NCI-H446 treated with DMSO at 0.1 percent for 48 hours (cell line): ENCODE data around the gene TBC1D13.
"Not testable (repeated sequence)": the region's sequence is repeated elsewhere in the genome, so short reads cannot be mapped to it uniquely, and the experiment has no call there.

Experiments
- DNase-seq: peaks from one replicate; lab custom pipeline; 2025; lab: John Stamatoyannopoulos, UW

The TBC1D13 gene

GRCh38 chr9:128785427-128785826, 1.6 kb upstream of the TBC1D13 start:
- DNase-seq: no peak

GRCh38 chr9:128787659-128788058, 606 bp downstream of the TBC1D13 start:
- DNase-seq: no peak

- DNase-seq: no peak
Measured at GRCh38 chr9:128788445-128788844, 1.4 kb downstream of the TBC1D13 start.

GRCh38 chr9:128790536-128790935, 3.5 kb downstream of the TBC1D13 start:
- DNase-seq: no peak

DNA sequence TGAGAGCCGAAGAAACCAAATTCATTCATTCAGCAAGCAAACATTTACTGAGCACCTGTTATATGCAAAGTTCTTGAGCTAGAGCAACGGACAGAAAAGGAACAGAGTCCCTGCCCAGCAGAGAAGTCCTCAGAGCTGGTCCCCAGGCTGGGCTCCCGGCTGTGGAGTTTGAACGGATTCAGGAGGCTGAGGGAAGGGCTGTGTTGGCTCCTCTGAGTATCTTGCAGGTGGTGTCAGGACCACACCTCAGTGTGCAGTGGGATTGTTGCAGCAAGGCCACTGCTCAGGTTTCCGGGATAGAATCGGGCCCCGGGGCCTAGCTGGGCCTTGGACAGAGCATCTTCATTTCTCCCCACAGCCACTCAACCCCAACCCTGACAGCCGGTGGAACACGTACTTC, 5.1 kb downstream of the TBC1D13 start:
- no peak for DNase-seq

- no peak for DNase-seq
Measured at GRCh38 chr9:128792978-128793686, 6.1 kb downstream of the TBC1D13 start.

GRCh38 chr9:128794961-128795360, 7.9 kb downstream of the TBC1D13 start:
- DNase-seq: not testable (repeated sequence)

GRCh38 chr9:128798896-128799295, 11.8 kb downstream of the TBC1D13 start:
- DNase-seq: no peak

GRCh38 chr9:128800061-128800460, 13.0 kb downstream of the TBC1D13 start:
- DNase-seq: no peak

GRCh38 chr9:128802482-128802881, 15.4 kb downstream of the TBC1D13 start:
- DNase-seq: no peak

DNA sequence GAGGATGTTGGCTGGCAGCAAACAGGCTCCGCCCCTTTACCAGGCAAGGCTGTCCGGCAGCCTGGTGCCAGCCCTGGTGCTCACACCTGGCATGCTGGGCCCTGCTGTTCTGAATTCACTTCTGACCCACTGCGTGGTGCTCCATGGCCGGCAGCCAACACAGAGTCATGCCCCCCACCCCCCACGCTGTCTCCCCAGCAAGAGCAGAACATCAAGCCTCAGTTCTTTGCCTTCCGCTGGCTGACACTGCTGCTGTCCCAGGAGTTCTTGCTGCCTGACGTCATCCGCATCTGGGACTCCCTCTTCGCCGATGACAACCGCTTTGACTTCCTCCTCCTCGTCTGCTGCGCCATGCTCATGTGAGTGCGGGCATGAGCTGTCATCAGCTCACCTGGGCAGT, 18.6 kb downstream of the TBC1D13 start:
- DNase-seq: no peak

- no peak for DNase-seq
Measured at GRCh38 chr9:128807827-128808226, 20.8 kb downstream of the TBC1D13 start.

GRCh38 chr9:128808543-128808942, 21.5 kb downstream of the TBC1D13 start:
- DNase-seq: no peak

DNA sequence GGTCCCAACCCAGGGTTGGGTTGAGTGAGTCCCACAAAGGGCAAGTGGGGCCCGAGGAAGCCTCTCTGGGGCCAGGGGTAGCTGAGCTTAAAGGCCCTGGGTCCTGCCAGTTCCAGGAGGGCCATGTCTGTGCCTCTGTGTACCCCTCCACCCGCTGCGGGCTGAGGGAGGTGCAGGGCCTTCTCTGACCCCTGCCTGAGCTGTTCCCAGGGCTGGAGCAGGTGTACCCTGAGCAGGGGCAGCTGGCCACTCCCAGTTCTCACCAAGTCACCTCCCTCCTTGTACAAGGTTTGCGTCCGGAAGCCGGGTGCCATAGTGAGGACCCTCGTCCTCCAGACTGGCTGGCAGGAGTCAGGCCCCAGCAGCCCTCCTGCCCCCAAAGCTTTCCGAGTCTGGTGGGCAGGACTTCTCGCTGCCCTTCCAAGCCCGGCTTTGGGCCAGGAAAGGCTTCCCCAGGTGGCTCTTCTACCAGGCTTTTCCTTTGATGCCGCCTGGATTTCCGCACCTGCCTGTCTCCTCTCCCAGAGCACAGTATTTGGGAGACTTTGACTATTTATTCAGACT, 22.1 kb downstream of the TBC1D13 start:
- DNase-seq: no peak

- DNase-seq: no peak
Measured at GRCh38 chr9:128809831-128810230, 22.8 kb downstream of the TBC1D13 start.

GRCh38 chr9:128810873-128811272, 23.8 kb downstream of the TBC1D13 start:
- DNase-seq: no peak

GRCh38 chr9:128818099-128818838, 31.2 kb downstream of the TBC1D13 start, which contains the start of gene ENDOG:
ENDOG (plus strand) TSS chr9:128818500; CDS start chr9:128818685, 185 bp downstream.
- DNase-seq: peak; percentile 78

- DNase-seq: no peak
Measured at GRCh38 chr9:128818839-128819715, 32.0 kb downstream of the TBC1D13 start.

GRCh38 chr9:128819716-128820664, 32.9 kb downstream of the TBC1D13 start:
- no peak for DNase-seq

- no peak for DNase-seq
Measured at GRCh38 chr9:128820665-128821583, 33.9 kb downstream of the TBC1D13 start.
